Embryonic facial prominence (tissue), 1 donor: ENCODE measurements around the gene TRAT1.
"Not testable (repeated sequence)": the region's sequence is repeated elsewhere in the genome, so short reads cannot be mapped to it uniquely, and the experiment has no call there.

Experiments used
- DNase-seq: peaks from one replicate; pipeline ENCODE4 v3.0.0-alpha.2; 2016; ENCODE audit errors: extremely low spot score

Gene TRAT1, protein sequence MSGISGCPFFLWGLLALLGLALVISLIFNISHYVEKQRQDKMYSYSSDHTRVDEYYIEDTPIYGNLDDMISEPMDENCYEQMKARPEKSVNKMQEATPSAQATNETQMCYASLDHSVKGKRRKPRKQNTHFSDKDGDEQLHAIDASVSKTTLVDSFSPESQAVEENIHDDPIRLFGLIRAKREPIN

GRCh38 chr3:108822123-108822897 lies at the start of gene TRAT1:
Gene TRAT1 (plus strand): TSS chr3:108822786. CDS start chr3:108822928, 142 bp downstream.
- DNase-seq: no peak

GRCh38 chr3:108775649-108776048 lies 46.9 kb upstream of the TRAT1 start:
- no peak for DNase-seq

DNA sequence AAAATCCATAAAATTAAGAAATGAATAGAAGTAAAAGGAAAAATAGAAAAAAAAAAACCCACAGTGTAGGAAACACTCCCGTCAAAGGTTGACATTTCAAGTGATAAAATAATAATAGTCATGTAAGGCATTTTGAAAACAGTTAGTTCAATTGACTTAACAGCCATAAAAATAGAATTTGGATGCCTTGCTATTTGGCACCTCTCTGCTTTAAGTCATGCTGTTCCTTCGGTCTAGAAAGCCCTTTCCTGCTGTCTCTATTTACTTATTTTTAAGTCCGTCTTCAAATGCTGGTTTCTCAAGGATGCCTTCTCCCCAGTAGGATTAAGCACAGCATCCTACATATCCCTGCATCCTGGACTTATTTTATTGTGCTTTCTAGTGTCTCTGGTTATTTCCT lies 43.1 kb upstream of the TRAT1 start:
- DNase-seq: no peak

DNA sequence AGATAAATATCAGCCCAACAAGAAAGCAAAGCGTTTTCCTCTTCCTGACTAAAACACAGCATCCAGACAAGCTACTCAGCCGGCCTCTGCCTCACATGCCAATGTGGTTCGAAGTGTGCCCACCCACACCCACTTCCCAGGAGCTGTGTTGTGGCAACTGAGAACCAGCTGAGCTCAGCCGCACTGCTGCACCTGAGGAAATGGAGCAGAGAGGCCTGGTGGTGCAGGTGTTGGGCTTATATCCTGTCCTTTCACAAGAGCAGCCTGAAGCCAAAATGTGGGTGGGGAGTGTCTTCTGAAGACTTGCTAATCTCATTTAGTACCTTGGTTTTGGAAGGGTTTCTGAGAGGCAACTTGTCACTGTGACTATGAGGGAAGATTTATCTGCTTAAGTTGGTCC lies 42.4 kb upstream of the TRAT1 start:
- DNase-seq: no peak

DNA sequence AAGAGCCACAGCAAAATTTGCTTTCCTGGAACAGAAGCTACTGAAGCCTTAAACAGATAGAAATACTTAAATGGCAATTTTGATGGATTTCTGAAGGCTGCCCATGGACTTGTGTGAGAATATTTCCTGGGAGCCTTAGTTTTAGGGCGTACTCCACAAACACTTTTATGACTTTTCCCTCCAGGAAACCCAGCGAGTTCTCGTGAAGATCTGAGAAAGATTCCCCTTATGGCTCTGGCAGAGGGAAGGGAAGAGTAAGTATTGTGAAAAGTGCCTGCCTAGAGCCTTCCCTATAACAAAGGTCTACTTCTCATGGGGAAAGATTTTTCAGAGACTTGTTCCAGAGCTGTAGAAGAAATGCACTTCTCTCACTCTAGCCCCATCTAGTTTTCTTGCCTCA lies 31.1 kb upstream of the TRAT1 start:
- no peak for DNase-seq

GRCh38 chr3:108804437-108804836 lies 18.1 kb upstream of the TRAT1 start:
- DNase-seq: no peak

GRCh38 chr3:108804966-108805365 lies 17.6 kb upstream of the TRAT1 start:
- DNase-seq: no peak

GRCh38 chr3:108806316-108806715 lies 16.3 kb upstream of the TRAT1 start:
- DNase-seq: no peak

DNA sequence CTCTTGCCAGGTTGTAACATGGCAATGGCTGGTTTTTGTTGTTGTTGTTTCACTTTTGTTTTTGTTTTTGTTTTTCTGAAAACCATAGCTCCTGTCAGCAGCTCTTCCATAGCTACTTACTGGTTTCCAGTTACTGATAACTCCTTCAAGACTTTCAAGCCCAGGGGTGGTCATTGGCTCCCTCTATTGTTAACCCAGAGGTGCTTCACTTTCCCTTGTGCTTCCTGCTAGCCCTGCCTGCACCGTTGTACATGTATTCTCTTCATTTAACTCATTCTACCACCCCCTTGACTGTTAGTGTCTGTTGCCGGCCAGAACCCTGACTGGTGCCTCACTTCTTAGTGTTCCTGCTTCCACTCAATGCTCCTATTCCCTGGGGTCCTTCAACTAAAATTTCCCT lies 4.2 kb upstream of the TRAT1 start:
- no peak for DNase-seq

- DNase-seq: no peak
These were observed 2.0 kb upstream of the TRAT1 start for GRCh38 chr3:108820586-108820985.

- no peak for DNase-seq
These were observed 641 bp downstream of the TRAT1 start for GRCh38 chr3:108823227-108823626.

DNA sequence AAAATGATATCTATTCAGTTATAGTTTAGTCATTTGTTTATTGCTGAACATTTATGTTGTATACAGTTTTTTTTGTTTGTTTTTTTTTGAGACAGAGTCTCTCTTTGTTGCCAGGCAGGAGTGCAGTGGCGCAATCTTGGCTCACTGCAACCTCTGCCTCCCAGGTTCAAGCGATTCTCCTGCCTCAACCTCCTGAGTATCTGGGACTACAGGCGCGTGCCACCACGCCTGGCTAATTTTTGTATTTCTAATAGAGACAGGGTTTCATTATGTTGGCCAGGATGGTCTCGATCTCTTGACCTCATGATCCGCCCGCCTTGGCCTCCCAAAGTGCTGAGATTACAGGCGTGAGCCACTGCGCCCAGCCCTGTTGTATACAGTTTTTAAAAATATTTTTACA lies 1.2 kb downstream of the TRAT1 start:
- DNase-seq: not testable (repeated sequence)

DNA sequence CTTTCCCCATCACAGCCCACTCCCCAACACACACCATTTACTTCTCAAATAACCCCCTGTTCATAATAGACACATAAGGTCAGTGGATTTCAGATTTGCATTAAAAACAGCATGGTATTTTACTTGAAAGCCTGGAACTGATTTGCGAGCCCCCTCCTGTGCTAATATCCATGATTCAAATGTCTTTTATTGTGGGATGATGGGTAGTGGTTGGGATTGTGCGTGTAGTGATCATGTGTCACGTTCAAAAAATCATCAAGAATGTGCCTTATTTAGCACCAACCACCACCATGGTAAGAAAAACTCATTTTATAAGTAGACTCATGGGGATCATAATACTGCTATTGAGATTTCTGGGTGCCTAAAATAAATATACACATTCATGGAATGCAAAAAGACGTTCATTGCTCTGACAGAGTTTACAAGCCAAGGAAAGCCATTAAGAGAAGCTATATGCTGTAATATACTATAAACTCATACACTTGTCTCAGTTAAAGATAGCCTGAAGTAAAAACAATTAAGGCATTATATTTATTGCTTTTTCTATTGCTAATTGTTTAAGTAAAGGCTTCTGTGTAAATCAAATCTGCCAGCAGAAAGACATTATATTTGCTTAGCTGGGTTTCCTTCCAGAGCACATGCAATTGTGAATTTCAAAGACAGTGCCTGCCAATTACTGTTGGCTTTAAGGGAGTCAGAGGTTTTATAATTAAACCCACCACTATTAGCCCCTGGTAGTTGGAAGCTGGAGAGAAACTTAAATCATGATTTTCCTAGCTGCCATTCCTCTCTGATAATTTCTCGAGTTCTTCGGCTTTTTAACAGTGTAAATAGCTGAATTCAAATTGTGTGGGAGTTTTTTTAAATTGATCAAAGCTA lies 4.0 kb downstream of the TRAT1 start:
- DNase-seq: no peak

DNA sequence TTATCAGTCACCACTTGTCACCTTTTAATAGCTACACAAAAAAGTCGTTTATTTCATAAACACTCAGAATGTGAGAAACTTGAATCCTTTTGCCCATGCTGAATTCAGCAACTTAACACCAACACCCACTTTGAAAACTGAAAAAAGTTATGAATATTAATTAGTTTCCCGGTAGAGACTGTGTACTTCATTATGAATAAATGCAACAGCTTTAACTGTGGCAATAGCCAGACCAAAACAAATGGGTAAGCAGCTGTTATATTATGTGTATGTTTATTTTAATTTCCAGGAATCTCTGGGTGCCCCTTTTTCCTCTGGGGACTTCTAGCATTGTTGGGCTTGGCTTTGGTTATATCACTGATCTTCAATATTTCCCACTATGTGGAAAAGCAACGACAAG lies 7.8 kb downstream of the TRAT1 start:
- DNase-seq: no peak

- DNase-seq: no peak
These were observed 8.5 kb downstream of the TRAT1 start for GRCh38 chr3:108830991-108831614.

GRCh38 chr3:108833611-108834010 lies 11.0 kb downstream of the TRAT1 start:
- DNase-seq: no peak

DNA sequence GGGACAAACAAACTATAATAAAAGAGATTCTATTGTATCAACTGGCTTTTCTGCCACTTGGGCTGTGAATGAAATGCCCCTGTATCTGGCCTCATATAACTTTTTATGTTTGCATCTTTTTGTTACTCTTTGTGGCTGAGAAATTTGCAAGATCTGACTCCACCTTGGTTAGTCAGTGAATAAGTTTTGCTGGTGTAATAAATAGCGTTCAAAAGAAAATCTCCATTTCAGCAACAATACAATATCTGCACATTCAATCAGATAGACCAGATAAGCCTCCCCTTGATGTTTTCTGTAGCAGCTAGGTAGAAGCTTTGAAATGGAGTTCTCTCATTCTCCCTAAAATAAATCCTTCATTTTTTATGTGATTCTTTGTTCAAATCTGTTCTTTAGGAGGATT lies 12.0 kb downstream of the TRAT1 start:
- DNase-seq: no peak

GRCh38 chr3:108835101-108835500 lies 12.5 kb downstream of the TRAT1 start:
- no peak for DNase-seq

DNA sequence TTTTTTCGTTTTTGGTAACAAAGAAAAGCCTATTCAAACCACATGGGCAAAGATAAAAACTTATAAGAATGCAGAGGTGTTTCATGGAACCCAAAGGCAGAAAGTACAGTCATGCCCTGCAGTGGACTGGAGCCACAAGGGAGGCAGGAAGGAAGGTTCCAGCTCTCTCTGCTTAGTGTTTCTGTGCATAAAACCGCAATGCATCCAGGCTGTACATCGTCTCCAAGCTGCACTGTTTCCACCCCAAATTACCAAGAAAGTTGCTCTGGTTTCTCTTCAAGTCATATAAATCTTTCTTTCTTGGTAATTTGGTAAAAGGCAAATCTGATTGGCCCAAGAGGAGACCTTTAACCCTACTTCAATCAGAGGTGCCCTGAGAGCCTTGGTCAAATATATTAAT lies 15.8 kb downstream of the TRAT1 start:
- no peak for DNase-seq

DNA sequence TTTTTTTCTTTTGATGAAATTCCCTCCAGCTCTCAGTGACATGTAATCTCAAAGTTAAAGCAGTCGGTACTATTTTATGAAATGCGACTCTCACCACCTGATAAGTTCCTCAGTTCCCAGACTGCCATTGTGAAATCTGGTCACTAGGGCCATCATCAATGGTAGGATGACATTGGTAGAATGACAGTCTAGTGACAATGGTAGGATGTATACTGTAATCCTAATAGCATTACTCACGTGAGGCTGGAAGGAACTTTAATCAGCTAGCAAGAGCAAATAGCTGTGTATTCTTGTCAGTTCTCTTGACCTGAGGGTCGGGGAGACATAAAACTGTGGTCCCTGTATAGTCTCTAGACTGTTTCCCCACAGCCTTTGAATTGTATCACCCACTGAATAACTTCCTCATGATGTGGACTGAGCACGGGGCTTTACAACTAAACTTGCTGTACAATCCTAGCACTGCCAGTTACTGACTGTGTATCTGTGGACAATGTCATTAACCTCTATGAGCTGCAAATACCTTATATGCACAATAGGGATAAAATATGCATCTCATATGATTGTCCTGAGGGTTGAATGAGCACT lies 23.2 kb downstream of the TRAT1 start:
- no peak for DNase-seq

GRCh38 chr3:108847187-108847586 lies 24.6 kb downstream of the TRAT1 start:
- no peak for DNase-seq

DNA sequence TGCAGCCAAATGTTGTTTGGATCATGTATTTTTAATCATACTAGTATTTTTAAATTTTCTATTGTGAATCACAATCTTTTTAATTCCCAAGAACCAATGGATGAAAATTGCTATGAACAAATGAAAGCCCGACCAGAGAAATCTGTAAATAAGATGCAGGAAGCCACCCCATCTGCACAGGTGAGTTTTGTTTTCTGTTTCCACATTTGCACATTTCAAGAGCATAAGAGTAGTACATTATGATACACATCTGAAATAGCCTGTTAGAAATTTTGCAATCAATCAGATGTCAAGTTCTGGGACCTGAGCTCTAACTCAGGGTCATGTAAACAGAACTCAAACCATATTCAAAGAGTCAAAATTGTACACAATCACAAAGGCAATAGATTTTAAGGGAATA lies 26.5 kb downstream of the TRAT1 start:
- no peak for DNase-seq
